ENCODE data around the gene SYNE1.

DNA sequence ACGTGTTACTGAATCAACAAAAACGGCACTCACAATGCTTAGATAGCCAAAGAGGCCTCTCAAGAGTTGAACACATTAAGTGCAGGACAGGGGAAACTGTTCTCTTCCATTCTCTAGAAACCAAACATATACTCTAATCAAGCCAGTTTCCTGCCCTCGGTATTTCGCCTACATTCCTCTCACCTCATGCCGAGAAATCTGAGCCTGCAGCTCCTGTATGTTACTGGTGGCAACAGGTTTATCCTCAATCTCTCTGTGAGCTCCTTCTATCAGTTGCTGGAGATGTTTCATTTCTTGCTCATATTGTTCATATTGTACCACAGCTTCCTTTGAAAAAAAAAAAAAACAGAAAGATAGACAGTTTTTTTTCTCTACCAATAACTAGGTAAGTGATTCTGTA, 328.9 kb downstream of the SYNE1 start:
- no peak for TF ChIP-seq POLR2A (IDR thresholded peaks at IDR 0.05; ENCODE audit: low read length)
- TF ChIP-seq GATA1 (IDR thresholded peaks at IDR 0.05; ENCODE audit: low read depth, low read length) = no peak

All from erythroblast (primary cell).